NCI-H2029 treated with DMSO at 0.1 percent for 48 hours (cell line): ENCODE measurements around the gene EFNA3.

Experiments
- DNase-seq: peaks from one replicate; lab custom pipeline; 2025; lab: John Stamatoyannopoulos, UW

EFNA3 gene

GRCh38 chr1:155068599-155068998, 10.0 kb upstream of the EFNA3 start:
- DNase-seq = no peak

- DNase-seq = no peak
Measured at GRCh38 chr1:155069551-155070157, 9.0 kb upstream of the EFNA3 start.

- no peak for DNase-seq
Measured at GRCh38 chr1:155070158-155070621, 8.4 kb upstream of the EFNA3 start.

GRCh38 chr1:155070721-155071569, 7.7 kb upstream of the EFNA3 start:
- no peak for DNase-seq

GRCh38 chr1:155071701-155072100, 6.9 kb upstream of the EFNA3 start:
- no peak for DNase-seq

- DNase-seq = no peak
Measured at GRCh38 chr1:155072531-155073289, 5.9 kb upstream of the EFNA3 start.

GRCh38 chr1:155073377-155074242, 5.0 kb upstream of the EFNA3 start:
- DNase-seq = no peak

GRCh38 chr1:155075535-155075934, 3.1 kb upstream of the EFNA3 start:
- DNase-seq = no peak

- DNase-seq = no peak
Measured at GRCh38 chr1:155076371-155076770, 2.3 kb upstream of the EFNA3 start.

- no peak for DNase-seq
Measured at GRCh38 chr1:155077346-155077745, 1.3 kb upstream of the EFNA3 start.

- DNase-seq = no peak
Measured at GRCh38 chr1:155077758-155078445, 735 bp upstream of the EFNA3 start.

GRCh38 chr1:155079210-155079486, 511 bp downstream of the EFNA3 start:
- DNase-seq = no peak

- DNase-seq = no peak
Measured at GRCh38 chr1:155079487-155080311, 1.1 kb downstream of the EFNA3 start.

- no peak for DNase-seq
Measured at GRCh38 chr1:155080312-155081228, 1.9 kb downstream of the EFNA3 start.

- DNase-seq = peak; percentile 23
Measured at GRCh38 chr1:155081472-155082300, 3.0 kb downstream of the EFNA3 start.

GRCh38 chr1:155082301-155083051, 3.8 kb downstream of the EFNA3 start:
- DNase-seq = no peak

GRCh38 chr1:155083052-155083541, 4.5 kb downstream of the EFNA3 start:
- DNase-seq = no peak
